Kidney (tissue), 14 donors: ENCODE measurements around the gene MCRS1. TPM values are rescaled to one million over a fixed set of nuclear protein-coding genes. Genes with fewer than 3 reads are reported as not detected.

Experiments
- DNase-seq, 5 donors: peaks; one replicate each; pipeline ENCODE4 v3.0.0-alpha.2; 2013 to 2020
- FAIRE-seq: peaks from 2 replicates; lab custom pipeline; 2012; peaks lifted over from hg19 to GRCh38; lab: Jason Lieb, UNC
- H3K27ac ChIP-seq, 2 donors: one replicate each; pipeline ENCODE4 v1.7.0; 2013; ENCODE audit warnings: low read depth in 2 of 2, low read length in 2 of 2, inconsistent platforms in 1 of 2
- H3K27me3 ChIP-seq: one replicate; pipeline ENCODE4 v1.7.1; 2013; ENCODE audit warnings: low read length, inconsistent platforms; ENCODE audit not compliant: control insufficient read depth, insufficient read depth
- H3K36me3 ChIP-seq, 3 donors: one replicate each; pipeline versions ENCODE4 v1.7.0 to v1.7.1; 2013; ENCODE audit warnings: low read length in 3 of 3, control low read depth in 1 of 3, inconsistent platforms in 1 of 3; ENCODE audit not compliant: insufficient read depth in 3 of 3, control insufficient read depth in 2 of 3
- H3K4me1 ChIP-seq, 3 donors: one replicate each; pipeline versions ENCODE4 v1.7.0 to v1.7.1; 2013; ENCODE audit warnings: low read length in 3 of 3, inconsistent platforms in 1 of 3, low read depth in 1 of 3; ENCODE audit not compliant: control insufficient read depth in 2 of 3, insufficient read depth in 2 of 3
- H3K4me3 ChIP-seq, 3 donors: one replicate each; pipeline versions ENCODE4 v1.7.0 to v1.8.1; 2013; ENCODE audit warnings: low read length in 3 of 3, control low read depth in 1 of 3, inconsistent platforms in 1 of 3
- H3K9ac ChIP-seq, 3 donors: one replicate each; pipeline versions ENCODE4 v1.7.0 to v1.7.1; 2013; ENCODE audit warnings: low read length in 3 of 3, control low read depth in 1 of 3, inconsistent platforms in 1 of 3
- H3K9me3 ChIP-seq, 3 donors: one replicate each; pipeline versions ENCODE4 v1.7.0 to v1.7.1; 2013; ENCODE audit warnings: low read length in 3 of 3, control low read depth in 1 of 3, inconsistent platforms in 1 of 3; ENCODE audit not compliant: control insufficient read depth in 2 of 3, insufficient read depth in 1 of 3
- CTCF ChIP-seq: IDR thresholded peaks from 3 replicates; pipeline ENCODE4 v1.5.1; 2012; ENCODE audit warnings: mild to moderate bottlenecking, moderate library complexity, borderline replicate concordance; ENCODE audit not compliant: insufficient read depth; ENCODE audit errors: extremely low read depth
- intact Hi-C: fragments of 100-400 bp; cut with DNase I; formaldehyde crosslinking; loops from one replicate; pipeline ENCODE4 v1.11.1; 2022
- polyA plus RNA-seq: library from polyadenylated mRNA; stranded (reverse); fragments of 350-450 nt; fragmentation: Illumina TruSeq; extraction: RNeasy Lipid Tissue Mini Kit (QIAGEN cat#74804); gene quantifications from one replicate; pipeline ENCODE4 v1.2.3, GENCODE V29; 2014; ENCODE audit warnings: low read depth, low replicate concordance; ENCODE audit not compliant: insufficient read depth
- total RNA-seq: library from RNA; stranded (reverse); fragmentation: NEBNext Ultra II Directional; extraction: Animal tissue kit (Norgen Biotek cat#: 25700); gene quantifications from one replicate; pipeline ENCODE4 v1.2.1, GENCODE V29; 2021
- donor health status: control.
- donor health status: control.
- donor health status: control.
- donor health status: control.
- donor health status: control.
- donor health status: DM: yes; HTN: yes; CAD: no.
- donor health status: Normal renal cell carcinoma (clear cell type).

The MCRS1 gene
- total and polyA plus RNA-seq, 2 donors from 2014 or later, result 60.4 to 66.8 TPM

DNA sequence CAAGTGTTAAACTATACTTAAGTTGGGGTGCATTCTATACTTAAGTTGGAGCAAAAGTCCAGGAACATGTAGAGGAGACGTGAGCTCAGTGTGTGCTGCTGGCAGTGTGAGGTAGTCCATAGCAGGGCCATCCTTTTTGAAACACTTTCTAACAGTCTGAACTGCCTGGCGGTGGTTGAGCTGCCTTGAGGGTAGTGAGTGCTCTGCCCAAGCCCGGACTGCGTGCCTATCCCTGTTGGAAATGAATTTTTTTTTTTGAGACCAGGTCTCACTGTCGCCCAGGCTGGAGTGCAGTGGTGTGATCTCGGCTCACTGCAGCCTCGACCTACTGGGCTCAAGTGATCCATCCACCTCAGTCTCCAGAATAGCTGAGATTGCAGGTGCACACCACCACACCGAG is 15.0 kb downstream of the MCRS1 start:
- no peak overlapping the region for H3K27ac ChIP-seq
- intact Hi-C loops, result no loop called here
- H3K4me1 ChIP-seq, result peaks cover 0 to 25% (median 14%) of the 10 kb centered on the region in 3 donors
- H3K9me3 ChIP-seq, result no peaks in the 10 kb centered on the region
- no peaks in the 10 kb centered on the region for H3K27me3 ChIP-seq
- DNase-seq, result peak in 1 of 5 donors; percentile 23
- H3K36me3 ChIP-seq, result peaks cover 0 to 3% (median 0%) of the 10 kb centered on the region in 3 donors
- no peak overlapping the region for H3K4me3 ChIP-seq
- H3K9ac ChIP-seq, result no peak overlapping the region
- TF ChIP-seq CTCF, result no peak
- FAIRE-seq, result no peak

- Histone ChIP-seq H3K9me3 (no peaks in the 10 kb centered on the region), H3K27me3 (no peaks in the 10 kb centered on the region), H3K9ac (no peak overlapping the region), H3K4me1 (peaks cover 0 to 21% (median 14%) of the 10 kb centered on the region in 3 donors), H3K36me3 (no peaks in the 10 kb centered on the region), H3K27ac (no peak overlapping the region), H3K4me3 (no peak overlapping the region)
- no peak for DNase-seq
- TF ChIP-seq CTCF, result no peak
- FAIRE-seq, result no peak
- intact Hi-C loops, result no loop called here
These were observed 15.5 kb downstream of the MCRS1 start for GRCh38 chr12:49552425-49552824.

DNA sequence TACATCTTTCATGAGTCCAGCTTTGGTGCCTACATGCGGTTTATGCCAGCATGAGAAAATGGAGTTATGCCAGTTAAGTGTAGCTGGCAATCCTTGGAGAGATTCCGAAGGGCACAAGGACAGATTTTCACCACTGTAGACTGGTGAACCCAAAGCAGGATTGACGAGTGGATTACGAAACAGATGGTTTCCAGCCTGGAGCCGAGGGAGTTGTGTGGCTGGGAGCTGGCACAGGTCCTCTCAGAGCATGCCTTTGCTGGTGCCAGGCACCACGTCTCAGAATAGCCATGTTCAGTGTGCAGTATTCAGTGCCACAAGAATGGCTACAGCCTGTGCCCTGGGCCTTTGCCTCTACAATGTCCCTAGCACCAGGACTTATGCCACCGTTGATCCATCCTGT is 15.9 kb downstream of the MCRS1 start:
- TF ChIP-seq CTCF, result no peak
- DNase-seq (peak in 1 of 5 donors; percentile 28), FAIRE-seq (no peak)
- no peak overlapping the region for H3K27ac ChIP-seq
- H3K9me3 ChIP-seq, result no peaks in the 10 kb centered on the region
- H3K36me3 ChIP-seq, result no peaks in the 10 kb centered on the region
- no peaks in the 10 kb centered on the region for H3K27me3 ChIP-seq
- H3K4me3 ChIP-seq, result no peak overlapping the region
- H3K4me1 ChIP-seq, result peaks cover 0 to 16% (median 10%) of the 10 kb centered on the region in 3 donors
- no peak overlapping the region for H3K9ac ChIP-seq
- intact Hi-C loops, result no loop called here

GRCh38 chr12:49550693-49551252 is 17.2 kb downstream of the MCRS1 start:
- TF ChIP-seq CTCF, result no peak
- H3K4me3 ChIP-seq, result no peak overlapping the region
- H3K27me3 ChIP-seq, result no peaks in the 10 kb centered on the region
- H3K27ac ChIP-seq, result no peak overlapping the region
- FAIRE-seq (no peak), DNase-seq (peak in 2 of 5 donors; percentile 42 to 55)
- H3K36me3 ChIP-seq, result no peaks in the 10 kb centered on the region
- no peaks in the 10 kb centered on the region for H3K9me3 ChIP-seq
- intact Hi-C loops, result no loop called here
- H3K4me1 ChIP-seq, result peaks cover 0 to 11% (median 0%) of the 10 kb centered on the region in 3 donors
- H3K9ac ChIP-seq, result no peak overlapping the region
